HEK293 (cell line): ENCODE measurements around the gene HES5.

Experiments
- CTCF ChIP-seq: fragments of 450-650 bp; formaldehyde crosslinking; IDR thresholded peaks from 2 replicates; pipeline ENCODE4 v1.5.1; 2016; ENCODE audit warnings: missing biosample characterization, missing genetic modification characterization
- FEZF1 ChIP-seq: fragments of 450-650 bp; formaldehyde crosslinking; IDR thresholded peaks from 2 replicates; pipeline ENCODE4 v1.5.1; 2016; ENCODE audit warnings: missing biosample characterization, missing genetic modification characterization
- MEIS1 ChIP-seq: sonication (generic); formaldehyde crosslinking; IDR thresholded peaks from 2 replicates; pipeline ENCODE4 v1.8.1; 2022; ENCODE audit warnings: missing genetic modification reagents, mild to moderate bottlenecking, borderline replicate concordance
- ZNF121 ChIP-seq: fragments of 450-650 bp; formaldehyde crosslinking; IDR thresholded peaks from 2 replicates; pipeline ENCODE4 v1.5.1; 2016; ENCODE audit warnings: missing biosample characterization, missing genetic modification characterization

GRCh38 chr1:2552189-2552588, 22.1 kb upstream of the HES5 start:
- no peak for TF ChIP-seq FEZF1 (tag by site-specific recombination)
- TF ChIP-seq CTCF (tag by site-specific recombination), result no peak
- no peak for TF ChIP-seq ZNF121
- no peak for TF ChIP-seq MEIS1 (CRISPR knock-in tag)
